HG02973 (cell line): Measurements from ENCODE around the gene PTH1R.

Experiments used
- ATAC-seq: cut with Tn5 transposase; IDR thresholded peaks from one replicate; pipeline ENCODE4 v1.9.1; 2021; ENCODE audit warnings: moderate library complexity; ENCODE audit not compliant: unreplicated experiment

The PTH1R gene

GRCh38 chr3:46881596-46882376, 4.3 kb downstream of the PTH1R start:
- no peak for ATAC-seq

GRCh38 chr3:46882377-46883053, 5.0 kb downstream of the PTH1R start:
- no peak for ATAC-seq

GRCh38 chr3:46883054-46883829, 5.7 kb downstream of the PTH1R start:
- ATAC-seq: no peak

GRCh38 chr3:46883830-46884185, 6.3 kb downstream of the PTH1R start:
- no peak for ATAC-seq

- ATAC-seq: no peak
Observed at GRCh38 chr3:46884427-46884826, 6.9 kb downstream of the PTH1R start.

GRCh38 chr3:46884929-46885328, 7.4 kb downstream of the PTH1R start:
- no peak for ATAC-seq

GRCh38 chr3:46885612-46886011, 8.1 kb downstream of the PTH1R start:
- no peak for ATAC-seq

- ATAC-seq: no peak
Observed at GRCh38 chr3:46887980-46888494, 10.5 kb downstream of the PTH1R start.

GRCh38 chr3:46888705-46889104, 11.2 kb downstream of the PTH1R start:
- no peak for ATAC-seq

GRCh38 chr3:46889381-46890110, 12.0 kb downstream of the PTH1R start:
- ATAC-seq: no peak

GRCh38 chr3:46890132-46890531, 12.6 kb downstream of the PTH1R start:
- ATAC-seq: no peak

- no peak for ATAC-seq
Observed at GRCh38 chr3:46891132-46891531, 13.6 kb downstream of the PTH1R start.

- ATAC-seq: no peak
Observed at GRCh38 chr3:46892285-46893145, 15.0 kb downstream of the PTH1R start.

- ATAC-seq: no peak
Observed at GRCh38 chr3:46893146-46893748, 15.7 kb downstream of the PTH1R start.

- no peak for ATAC-seq
Observed at GRCh38 chr3:46893763-46894162, 16.2 kb downstream of the PTH1R start.

GRCh38 chr3:46894256-46894655, 16.7 kb downstream of the PTH1R start:
- ATAC-seq: no peak

GRCh38 chr3:46895204-46895660, 17.7 kb downstream of the PTH1R start:
- ATAC-seq: no peak

GRCh38 chr3:46895761-46896160, 18.2 kb downstream of the PTH1R start:
- ATAC-seq: no peak

- no peak for ATAC-seq
Observed at GRCh38 chr3:46896386-46896785, 18.9 kb downstream of the PTH1R start.
